Body of pancreas (tissue), 4 donors: ENCODE measurements around the gene PPP2R2B. TPM values are rescaled to one million over a fixed set of nuclear protein-coding genes. Genes with fewer than 3 reads are reported as not detected.

ENCODE experiments used
- ATAC-seq: fragments of 150-250 bp; one replicate; pipeline ENCODE4 v1.9.1; 2016
- DNase-seq, 4 donors: peaks; one replicate each; pipeline ENCODE4 v3.0.0-alpha.2; 2019
- H3K27ac ChIP-seq, 4 donors: fragments of 200-600 bp; sonication (generic); 1 replicate in 3 of 4; 2 replicates in 1 of 4; pipeline versions ENCODE4 v1.5.1 to v1.6.1; 2016 to 2019; ENCODE audit warnings: mild to moderate bottlenecking in 1 of 4, mixed read lengths in 1 of 4, moderate library complexity in 1 of 4
- H3K27me3 ChIP-seq, 2 donors: fragments of 200-600 bp; sonication (generic); one replicate each; pipeline ENCODE4 v1.6.0; 2016; ENCODE audit warnings: mild to moderate bottlenecking in 1 of 2
- H3K36me3 ChIP-seq, 2 donors: fragments of 200-600 bp; sonication (generic); replicated peaks in 1 of 2; 2 replicates each; pipeline ENCODE4 v1.5.1; 2016; ENCODE audit warnings: low read depth in 2 of 2; ENCODE audit not compliant: insufficient read depth in 1 of 2
- H3K4me1 ChIP-seq: fragments of 200-600 bp; sonication (generic); one replicate; pipeline ENCODE4 v1.6.0; 2016
- H3K4me3 ChIP-seq, 2 donors: fragments of 200-600 bp; sonication (generic); 1 replicate in 1 of 2; 2 replicates in 1 of 2; pipeline ENCODE4 v1.5.1; 2016 to 2019
- H3K9me3 ChIP-seq, 3 donors: fragments of 200-600 bp; sonication (generic); 1 replicate in 2 of 3; 2 replicates in 1 of 3; pipeline ENCODE4 v1.5.1; 2016
- CTCF ChIP-seq, 7 experiments: fragments of 450-650 bp in 4 of 7; fragments of 200-600 bp in 3 of 7; sonication (generic) in 3 of 7; IDR thresholded peaks; one replicate each; pipeline ENCODE4 v1.5.1; 2016 to 2019; ENCODE audit warnings: antibody characterized with exemption in 7 of 7
- POLR2A ChIP-seq, 3 donors: fragments of 450-650 bp; IDR thresholded peaks; one replicate each; pipeline ENCODE4 v1.6.1; 2016; ENCODE audit warnings: antibody characterized with exemption in 3 of 3, mild to moderate bottlenecking in 2 of 3
- WGBS, 2 donors: methylation state at CpG; one replicate each; pipeline ENCODE4 v1.1.5; 2017; 5-methylcytosine and 5-hydroxymethylcytosine counted together
- intact Hi-C: fragments of 100-400 bp; cut with DNase I; formaldehyde crosslinking; loops from one replicate; pipeline ENCODE4 v1.15.1; 2023
- total RNA-seq, 2 donors: library from RNA; depleted of rRNA; stranded (reverse); fragments of >200 nt; gene quantifications; one replicate each; pipeline ENCODE4 v1.1.0, GENCODE V29; 2016

PPP2R2B gene
- total RNA-seq, 2 donors from 2014 or later: 0.26 TPM; not detected in 1

GRCh38 chr5:146695646-146696045 lies 182.9 kb downstream of the PPP2R2B start:
- no peak for ATAC-seq
- Histone ChIP-seq H3K9me3 (no peaks in the 10 kb centered on the region), H3K27me3 (no peaks in the 10 kb centered on the region), H3K36me3 (no peaks in the 10 kb centered on the region), H3K4me1 (no peaks in the 10 kb centered on the region), H3K27ac (no peak overlapping the region), H3K4me3 (no peak overlapping the region)
- TF ChIP-seq CTCF (IDR thresholded peaks at IDR 0.05) (no peak), POLR2A (IDR thresholded peaks at IDR 0.05) (no peak)
- WGBS, 2 donors: 74 to 85% methylated on average over 1 of the region's 1 CpG
- intact Hi-C loops: no loop called here
- no peak for DNase-seq

GRCh38 chr5:146690880-146691355 lies 187.6 kb downstream of the PPP2R2B start:
- DNase-seq (no peak), ATAC-seq (no peak)
- WGBS, 2 donors: 71 to 85% methylated on average over 6 of the region's 6 CpGs
- intact Hi-C loops: no loop called here
- no peaks in the 10 kb centered on the region for H3K9me3 ChIP-seq
- no peaks in the 10 kb centered on the region for H3K4me1 ChIP-seq
- TF ChIP-seq POLR2A (IDR thresholded peaks at IDR 0.05) (no peak), CTCF (IDR thresholded peaks at IDR 0.05) (no peak)
- H3K36me3 ChIP-seq: no peaks in the 10 kb centered on the region
- no peak overlapping the region for H3K4me3 ChIP-seq
- H3K27me3 ChIP-seq: no peaks in the 10 kb centered on the region
- no peak overlapping the region for H3K27ac ChIP-seq

- Histone ChIP-seq H3K4me3 (no peak overlapping the region), H3K9me3 (no peaks in the 10 kb centered on the region), H3K36me3 (no peaks in the 10 kb centered on the region), H3K27ac (no peak overlapping the region), H3K4me1 (no peaks in the 10 kb centered on the region), H3K27me3 (no peaks in the 10 kb centered on the region)
- intact Hi-C loops: no loop called here
- 30 to 31% methylated on average over 4 of the region's 4 CpGs for WGBS, 2 donors
- no peak for DNase-seq
- TF ChIP-seq CTCF (IDR thresholded peaks at IDR 0.05) (no peak), POLR2A (IDR thresholded peaks at IDR 0.05) (no peak)
- ATAC-seq: no peak
Observed at GRCh38 chr5:146687630-146688029, 190.9 kb downstream of the PPP2R2B start.

GRCh38 chr5:146683861-146684260 lies 194.7 kb downstream of the PPP2R2B start:
- intact Hi-C loops: no loop called here
- Histone ChIP-seq H3K4me1 (no peaks in the 10 kb centered on the region), H3K9me3 (no peaks in the 10 kb centered on the region), H3K36me3 (no peaks in the 10 kb centered on the region), H3K4me3 (no peak overlapping the region), H3K27ac (no peak overlapping the region), H3K27me3 (no peaks in the 10 kb centered on the region)
- no peak for TF ChIP-seq POLR2A (IDR thresholded peaks at IDR 0.05)
- no peak for TF ChIP-seq CTCF (IDR thresholded peaks at IDR 0.05)
- WGBS, 2 donors: 69 to 70% methylated on average over 5 of the region's 5 CpGs
- DNase-seq (no peak), ATAC-seq (no peak)

GRCh38 chr5:146682899-146683532 lies 195.5 kb downstream of the PPP2R2B start:
- Histone ChIP-seq H3K36me3 (no peaks in the 10 kb centered on the region), H3K4me1 (no peaks in the 10 kb centered on the region), H3K27ac (no peak overlapping the region), H3K9me3 (no peaks in the 10 kb centered on the region), H3K4me3 (no peak overlapping the region), H3K27me3 (no peaks in the 10 kb centered on the region)
- WGBS, 2 donors: 57 to 65% methylated on average over 5 of the region's 5 CpGs
- ATAC-seq: no peak
- TF ChIP-seq CTCF (IDR thresholded peaks at IDR 0.05) (no peak), POLR2A (IDR thresholded peaks at IDR 0.05) (no peak)
- DNase-seq: no peak
- intact Hi-C loops: no loop called here
